Glutamatergic neuron (in vitro differentiated cells): ENCODE results near the gene GADD45GIP1. TPM values are rescaled to one million over a fixed set of nuclear protein-coding genes. Genes with fewer than 3 reads are reported as not detected.

ENCODE experiments used
- DNase-seq: peaks from one replicate; pipeline ENCODE4 v3.0.0; 2022
- H3K27ac Mint-ChIP-seq: one replicate; pipeline ENCODE4 v1.8.0; 2020; ENCODE audit warnings: mild to moderate bottlenecking, mixed read lengths, inconsistent platforms; ENCODE audit not compliant: unreplicated experiment
- H3K27me3 Mint-ChIP-seq: one replicate; pipeline ENCODE4 v1.8.0; 2020; ENCODE audit warnings: mild to moderate bottlenecking, moderate library complexity, mixed read lengths, inconsistent platforms; ENCODE audit not compliant: unreplicated experiment
- H3K36me3 Mint-ChIP-seq: one replicate; pipeline ENCODE4 v1.8.0; 2020; ENCODE audit warnings: mild to moderate bottlenecking, mixed read lengths, inconsistent platforms; ENCODE audit not compliant: unreplicated experiment
- H3K4me1 Mint-ChIP-seq: one replicate; pipeline ENCODE4 v1.8.0; 2020; ENCODE audit warnings: mild to moderate bottlenecking, low read depth, mixed read lengths, inconsistent platforms; ENCODE audit not compliant: unreplicated experiment
- H3K4me3 Mint-ChIP-seq: one replicate; pipeline ENCODE4 v1.8.0; 2020; ENCODE audit warnings: mild to moderate bottlenecking, mixed read lengths, inconsistent platforms; ENCODE audit not compliant: unreplicated experiment
- H3K9me3 Mint-ChIP-seq: one replicate; pipeline ENCODE4 v1.8.0; 2020; ENCODE audit warnings: mild to moderate bottlenecking, moderate library complexity, mixed read lengths, inconsistent platforms; ENCODE audit not compliant: unreplicated experiment
- total RNA-seq: library from RNA; stranded (reverse); fragmentation: NEBNext Ultra II Directional; extraction: Animal tissue kit (Norgen Biotek cat#: 25700); gene quantifications from one replicate; pipeline ENCODE4 v1.2.1, GENCODE V29; 2021; ENCODE audit not compliant: unreplicated experiment
- TF ChIP-seq, protein P1 (sequence below): fragments of 200-600 bp; sonication (generic); IDR thresholded peaks from one replicate; pipeline ENCODE4 v1.5.0; 2021; ENCODE audit not compliant: partially characterized antibody, unreplicated experiment

GADD45GIP1 gene
- total RNA-seq, 1 donor from 2014 or later, result 28.8 TPM

GRCh38 chr19:12937927-12938778 is 18.9 kb downstream of the GADD45GIP1 start, which contains the start of gene CALR:
Gene CALR (plus strand): TSS chr19:12938609. CDS start chr19:12938680, 71 bp downstream.
- no peaks in the 10 kb centered on the region for H3K36me3 Mint-ChIP-seq
- H3K27me3 Mint-ChIP-seq, result peaks cover 20% of the 10 kb centered on the region
- peaks cover 5% of the 10 kb centered on the region for H3K9me3 Mint-ChIP-seq
- peak within 1 kb of the TSS; percentile 97 for H3K27ac Mint-ChIP-seq
- DNase-seq, result peak; percentile 98
- TF ChIP-seq, protein P1, sequence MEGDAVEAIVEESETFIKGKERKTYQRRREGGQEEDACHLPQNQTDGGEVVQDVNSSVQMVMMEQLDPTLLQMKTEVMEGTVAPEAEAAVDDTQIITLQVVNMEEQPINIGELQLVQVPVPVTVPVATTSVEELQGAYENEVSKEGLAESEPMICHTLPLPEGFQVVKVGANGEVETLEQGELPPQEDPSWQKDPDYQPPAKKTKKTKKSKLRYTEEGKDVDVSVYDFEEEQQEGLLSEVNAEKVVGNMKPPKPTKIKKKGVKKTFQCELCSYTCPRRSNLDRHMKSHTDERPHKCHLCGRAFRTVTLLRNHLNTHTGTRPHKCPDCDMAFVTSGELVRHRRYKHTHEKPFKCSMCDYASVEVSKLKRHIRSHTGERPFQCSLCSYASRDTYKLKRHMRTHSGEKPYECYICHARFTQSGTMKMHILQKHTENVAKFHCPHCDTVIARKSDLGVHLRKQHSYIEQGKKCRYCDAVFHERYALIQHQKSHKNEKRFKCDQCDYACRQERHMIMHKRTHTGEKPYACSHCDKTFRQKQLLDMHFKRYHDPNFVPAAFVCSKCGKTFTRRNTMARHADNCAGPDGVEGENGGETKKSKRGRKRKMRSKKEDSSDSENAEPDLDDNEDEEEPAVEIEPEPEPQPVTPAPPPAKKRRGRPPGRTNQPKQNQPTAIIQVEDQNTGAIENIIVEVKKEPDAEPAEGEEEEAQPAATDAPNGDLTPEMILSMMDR, result no peak
- H3K4me3 Mint-ChIP-seq, result peak within 1 kb of the TSS; percentile 98
- H3K4me1 Mint-ChIP-seq, result peaks cover 11% of the 10 kb centered on the region

GRCh38 chr19:12937093-12937926 is 19.7 kb downstream of the GADD45GIP1 start:
- H3K36me3 Mint-ChIP-seq, result no peaks in the 10 kb centered on the region
- H3K27ac Mint-ChIP-seq, result peak overlapping the region; percentile 97
- peaks cover 27% of the 10 kb centered on the region for H3K27me3 Mint-ChIP-seq
- peak overlapping the region; percentile 98 for H3K4me3 Mint-ChIP-seq
- peaks cover 18% of the 10 kb centered on the region for H3K4me1 Mint-ChIP-seq
- H3K9me3 Mint-ChIP-seq, result peaks cover 5% of the 10 kb centered on the region
- TF ChIP-seq, protein P1, result no peak
- peak; percentile 53 for DNase-seq

GRCh38 chr19:12936582-12936981 is 20.4 kb downstream of the GADD45GIP1 start:
- peaks cover 5% of the 10 kb centered on the region for H3K9me3 Mint-ChIP-seq
- DNase-seq, result no peak
- peaks cover 20% of the 10 kb centered on the region for H3K4me1 Mint-ChIP-seq
- peaks cover 28% of the 10 kb centered on the region for H3K27me3 Mint-ChIP-seq
- TF ChIP-seq, protein P1, result no peak
- peak overlapping the region; percentile 67 for H3K4me3 Mint-ChIP-seq
- H3K36me3 Mint-ChIP-seq, result no peaks in the 10 kb centered on the region
- H3K27ac Mint-ChIP-seq, result peak overlapping the region; percentile 86

- TF ChIP-seq, protein P1, result no peak
- H3K4me3 Mint-ChIP-seq, result no peak overlapping the region
- peaks cover 26% of the 10 kb centered on the region for H3K27me3 Mint-ChIP-seq
- no peaks in the 10 kb centered on the region for H3K36me3 Mint-ChIP-seq
- peaks cover 18% of the 10 kb centered on the region for H3K4me1 Mint-ChIP-seq
- no peak for DNase-seq
- no peak overlapping the region for H3K27ac Mint-ChIP-seq
- peaks cover 5% of the 10 kb centered on the region for H3K9me3 Mint-ChIP-seq
These were observed 22.0 kb downstream of the GADD45GIP1 start for GRCh38 chr19:12935071-12935470.
